KMS-11 (cell line): Measurements from ENCODE around the gene PRDM15.

ENCODE experiments used
- H2AFZ ChIP-seq: fragments of 200-600 bp; sonication (generic); 2 replicates; pipeline ENCODE4 v1.6.1; 2016; ENCODE audit warnings: antibody characterized with exemption, mixed run types, low read depth
- H3K27ac ChIP-seq: fragments of 200-600 bp; sonication (generic); 2 replicates; pipeline ENCODE4 v1.6.1; 2016; ENCODE audit warnings: mild to moderate bottlenecking, mixed run types
- H3K27me3 ChIP-seq: fragments of 200-600 bp; sonication (generic); 2 replicates; pipeline ENCODE4 v1.6.1; 2017; ENCODE audit warnings: mild to moderate bottlenecking, low read depth, mixed run types, moderate library complexity; ENCODE audit not compliant: insufficient read depth
- H3K36me3 ChIP-seq: fragments of 200-600 bp; sonication (generic); 2 replicates; pipeline ENCODE4 v1.6.1; 2017; ENCODE audit warnings: mild to moderate bottlenecking, mixed run types; ENCODE audit not compliant: insufficient read depth
- H3K4me1 ChIP-seq: fragments of 200-600 bp; sonication (generic); 2 replicates; pipeline ENCODE4 v1.6.1; 2016; ENCODE audit warnings: mild to moderate bottlenecking, low read depth, mixed run types; ENCODE audit not compliant: poor library complexity, severe bottlenecking
- H3K4me2 ChIP-seq: fragments of 200-600 bp; sonication (generic); 2 replicates; pipeline ENCODE4 v1.7.0; 2016; ENCODE audit warnings: mild to moderate bottlenecking, mixed run types
- H3K4me3 ChIP-seq: fragments of 200-600 bp; sonication (generic); IDR thresholded peaks from 2 replicates; pipeline ENCODE4 v1.6.1; 2017; ENCODE audit warnings: low read depth, low read length, mixed read lengths; ENCODE audit not compliant: insufficient read depth
- H3K79me2 ChIP-seq: fragments of 200-600 bp; sonication (generic); 2 replicates; pipeline ENCODE4 v1.6.1; 2016; ENCODE audit warnings: low read depth, mixed run types; ENCODE audit not compliant: insufficient read depth
- H3K9ac ChIP-seq: fragments of 200-600 bp; sonication (generic); 2 replicates; pipeline ENCODE4 v1.6.1; 2016; ENCODE audit warnings: mild to moderate bottlenecking, mixed run types
- H4K20me1 ChIP-seq: fragments of 200-600 bp; sonication (generic); 2 replicates; pipeline ENCODE4 v1.6.1; 2016; ENCODE audit warnings: mild to moderate bottlenecking, mixed run types; ENCODE audit not compliant: insufficient read depth
- CTCF ChIP-seq: fragments of 200-600 bp; sonication (generic); conservative IDR thresholded peaks from 2 replicates; pipeline ENCODE4 v1.6.1; 2017; ENCODE audit warnings: low read depth, mild to moderate bottlenecking, antibody characterized with exemption, low read length, moderate library complexity, mixed read lengths

Gene PRDM15

GRCh38 chr21:41802198-41802584 is 77.0 kb downstream of the PRDM15 start:
- Histone ChIP-seq H3K4me2 (no peak overlapping the region), H3K36me3 (0 out of 2 replicates have a peak, but pooled peaks cover 3% of the 10 kb centered on the region), H2AFZ (no peak overlapping the region), H3K4me3 (no peak overlapping the region), H3K79me2 (no peaks in the 10 kb centered on the region), H3K4me1 (no peaks in the 10 kb centered on the region), H3K27ac (no peak overlapping the region), H3K9ac (no peak overlapping the region), H3K27me3 (no peaks in the 10 kb centered on the region), H4K20me1 (no peaks in the 10 kb centered on the region)
- TF ChIP-seq CTCF: no peak

GRCh38 chr21:41801321-41802197 is 77.6 kb downstream of the PRDM15 start:
- H3K27me3 ChIP-seq: no peaks in the 10 kb centered on the region
- TF ChIP-seq CTCF: no peak
- H3K27ac ChIP-seq: no peak overlapping the region
- no peaks in the 10 kb centered on the region for H4K20me1 ChIP-seq
- H3K4me2 ChIP-seq: no peak overlapping the region
- H3K4me1 ChIP-seq: no peaks in the 10 kb centered on the region
- H3K9ac ChIP-seq: no peak overlapping the region
- H3K36me3 ChIP-seq: 0 out of 2 replicates have a peak, but pooled peaks cover 3% of the 10 kb centered on the region
- H2AFZ ChIP-seq: no peak overlapping the region
- no peaks in the 10 kb centered on the region for H3K79me2 ChIP-seq
- no peak overlapping the region for H3K4me3 ChIP-seq

GRCh38 chr21:41800425-41801320 is 78.5 kb downstream of the PRDM15 start:
- Histone ChIP-seq H3K27ac (no peak overlapping the region), H3K79me2 (no peaks in the 10 kb centered on the region), H3K4me1 (no peaks in the 10 kb centered on the region), H3K27me3 (no peaks in the 10 kb centered on the region), H3K36me3 (0 out of 2 replicates have a peak, but pooled peaks cover 3% of the 10 kb centered on the region), H2AFZ (no peak overlapping the region), H3K9ac (no peak overlapping the region), H3K4me2 (no peak overlapping the region), H4K20me1 (no peaks in the 10 kb centered on the region), H3K4me3 (no peak overlapping the region)
- no peak for TF ChIP-seq CTCF

GRCh38 chr21:41799763-41800162 is 79.4 kb downstream of the PRDM15 start:
- TF ChIP-seq CTCF: no peak
- Histone ChIP-seq H3K4me2 (no peak overlapping the region), H3K4me1 (no peaks in the 10 kb centered on the region), H3K79me2 (no peaks in the 10 kb centered on the region), H2AFZ (no peak overlapping the region), H3K36me3 (0 out of 2 replicates have a peak, but pooled peaks cover 3% of the 10 kb centered on the region), H4K20me1 (no peaks in the 10 kb centered on the region), H3K9ac (no peak overlapping the region), H3K27ac (no peak overlapping the region), H3K27me3 (no peaks in the 10 kb centered on the region), H3K4me3 (no peak overlapping the region)
